Effector memory CD8-positive, alpha-beta T cell (primary cell): ENCODE results near the gene MMP20.

Experiments used
- ATAC-seq: fragments of 150-1000 bp; cut with Tn5 transposase; replicated peaks from 2 replicates; pipeline ENCODE4 v1.10.0; 2021; ENCODE audit warnings: mild to moderate bottlenecking, moderate library complexity
- DNase-seq, 3 experiments: peaks; one replicate each; pipeline ENCODE4 v3.0.0; 2021
- H3K27ac Mint-ChIP-seq, 2 donors: one replicate each; pipeline ENCODE4 v1.8.0; 2022; ENCODE audit warnings: mild to moderate bottlenecking in 2 of 2, mixed read lengths in 2 of 2, moderate library complexity in 2 of 2
- H3K27me3 Mint-ChIP-seq, 2 donors: one replicate each; pipeline ENCODE4 v1.8.0; 2022; ENCODE audit warnings: mixed read lengths in 2 of 2
- H3K36me3 Mint-ChIP-seq: one replicate; pipeline ENCODE4 v1.8.0; 2022; ENCODE audit warnings: mild to moderate bottlenecking, moderate library complexity, mixed read lengths; ENCODE audit not compliant: insufficient read depth
- H3K4me1 Mint-ChIP-seq, 2 donors: one replicate each; pipeline ENCODE4 v1.8.0; 2022; ENCODE audit warnings: low read depth in 2 of 2, mixed read lengths in 2 of 2
- H3K4me3 Mint-ChIP-seq, 2 donors: one replicate each; pipeline ENCODE4 v1.8.0; 2022; ENCODE audit warnings: mild to moderate bottlenecking in 2 of 2, mixed read lengths in 2 of 2, moderate library complexity in 2 of 2
- H3K9me3 Mint-ChIP-seq, 2 donors: one replicate each; pipeline ENCODE4 v1.8.0; 2022; ENCODE audit warnings: mixed read lengths in 2 of 2

MMP20 gene

GRCh38 chr11:102577723-102578122 is 47.4 kb downstream of the MMP20 start:
- no peak overlapping the region for H3K4me3 Mint-ChIP-seq
- H3K27ac Mint-ChIP-seq: peak overlapping the region in 1 of 2 donors; percentile 18
- peaks cover 9 to 16% of the 10 kb centered on the region in 2 donors for H3K4me1 Mint-ChIP-seq
- no peaks in the 10 kb centered on the region for H3K27me3 Mint-ChIP-seq
- no peaks in the 10 kb centered on the region for H3K36me3 Mint-ChIP-seq
- ATAC-seq: no peak
- H3K9me3 Mint-ChIP-seq: no peaks in the 10 kb centered on the region
- DNase-seq: no peak

- ATAC-seq (peak; percentile 51), DNase-seq (no peak)
- peaks cover 0 to 2% of the 10 kb centered on the region in 2 donors for H3K9me3 Mint-ChIP-seq
- H3K27ac Mint-ChIP-seq: peak overlapping the region in 1 of 2 donors; percentile 18
- H3K4me1 Mint-ChIP-seq: peaks cover 9 to 16% of the 10 kb centered on the region in 2 donors
- H3K4me3 Mint-ChIP-seq: peak overlapping the region in 1 of 2 donors; percentile 13
- H3K27me3 Mint-ChIP-seq: peaks cover 2 to 4% of the 10 kb centered on the region in 2 donors
- H3K36me3 Mint-ChIP-seq: no peaks in the 10 kb centered on the region
Measured at GRCh38 chr11:102577182-102577581, 48.0 kb downstream of the MMP20 start.

GRCh38 chr11:102576350-102576749 is 48.8 kb downstream of the MMP20 start:
- Mint-ChIP-seq H3K27me3 (peaks cover 10 to 12% of the 10 kb centered on the region in 2 donors), H3K4me1 (peaks cover 9 to 16% of the 10 kb centered on the region in 2 donors), H3K4me3 (peak overlapping the region in 1 of 2 donors; percentile 21), H3K27ac (no peak overlapping the region), H3K9me3 (peaks cover 0 to 8% of the 10 kb centered on the region in 2 donors), H3K36me3 (no peaks in the 10 kb centered on the region)
- DNase-seq: no peak
- ATAC-seq: peak; percentile 35

GRCh38 chr11:102575012-102575411 is 50.1 kb downstream of the MMP20 start:
- Mint-ChIP-seq H3K4me1 (peaks cover 9 to 16% of the 10 kb centered on the region in 2 donors), H3K9me3 (peaks cover 0 to 8% of the 10 kb centered on the region in 2 donors), H3K27ac (no peak overlapping the region), H3K36me3 (no peaks in the 10 kb centered on the region), H3K4me3 (no peak overlapping the region), H3K27me3 (peaks cover 10 to 13% of the 10 kb centered on the region in 2 donors)
- no peak for DNase-seq
- no peak for ATAC-seq

- Mint-ChIP-seq H3K27me3 (peaks cover 10 to 13% of the 10 kb centered on the region in 2 donors), H3K9me3 (peaks cover 0 to 8% of the 10 kb centered on the region in 2 donors), H3K4me1 (peaks cover 9 to 16% of the 10 kb centered on the region in 2 donors), H3K4me3 (no peak overlapping the region), H3K27ac (no peak overlapping the region), H3K36me3 (no peaks in the 10 kb centered on the region)
- no peak for DNase-seq
- no peak for ATAC-seq
Measured at GRCh38 chr11:102573851-102574250, 51.3 kb downstream of the MMP20 start.

GRCh38 chr11:102572554-102573220 is 52.4 kb downstream of the MMP20 start:
- DNase-seq (no peak), ATAC-seq (no peak)
- peaks cover 9 to 15% of the 10 kb centered on the region in 2 donors for H3K4me1 Mint-ChIP-seq
- H3K36me3 Mint-ChIP-seq: no peaks in the 10 kb centered on the region
- no peak overlapping the region for H3K4me3 Mint-ChIP-seq
- peaks cover 10 to 13% of the 10 kb centered on the region in 2 donors for H3K27me3 Mint-ChIP-seq
- peaks cover 2 to 8% of the 10 kb centered on the region in 2 donors for H3K9me3 Mint-ChIP-seq
- no peak overlapping the region for H3K27ac Mint-ChIP-seq

- Mint-ChIP-seq H3K9me3 (peaks cover 3 to 8% of the 10 kb centered on the region in 2 donors), H3K4me3 (no peak overlapping the region), H3K27ac (no peak overlapping the region), H3K4me1 (peaks cover 0 to under 1% of the 10 kb centered on the region in 2 donors), H3K36me3 (no peaks in the 10 kb centered on the region), H3K27me3 (peaks cover 10 to 13% of the 10 kb centered on the region in 2 donors)
- DNase-seq (no peak), ATAC-seq (no peak)
Measured at GRCh38 chr11:102568851-102569250, 56.3 kb downstream of the MMP20 start.

GRCh38 chr11:102566112-102566511 is 59.0 kb downstream of the MMP20 start:
- H3K27me3 Mint-ChIP-seq: no peaks in the 10 kb centered on the region
- no peaks in the 10 kb centered on the region for H3K36me3 Mint-ChIP-seq
- peaks cover 0 to 3% of the 10 kb centered on the region in 2 donors for H3K9me3 Mint-ChIP-seq
- H3K4me3 Mint-ChIP-seq: no peak overlapping the region
- peaks cover 13 to 25% of the 10 kb centered on the region in 2 donors for H3K4me1 Mint-ChIP-seq
- DNase-seq: no peak
- no peak for ATAC-seq
- H3K27ac Mint-ChIP-seq: no peak overlapping the region

- H3K27me3 Mint-ChIP-seq: no peaks in the 10 kb centered on the region
- ATAC-seq (no peak), DNase-seq (no peak)
- peaks cover 0 to 3% of the 10 kb centered on the region in 2 donors for H3K9me3 Mint-ChIP-seq
- H3K4me3 Mint-ChIP-seq: no peak overlapping the region
- no peak overlapping the region for H3K27ac Mint-ChIP-seq
- peaks cover 5% of the 10 kb centered on the region for H3K36me3 Mint-ChIP-seq
- H3K4me1 Mint-ChIP-seq: peaks cover 25 to 40% of the 10 kb centered on the region in 2 donors
Measured at GRCh38 chr11:102564110-102564509, 61.0 kb downstream of the MMP20 start.

- Mint-ChIP-seq H3K27ac (peak overlapping the region; percentile 14 to 92), H3K9me3 (no peaks in the 10 kb centered on the region), H3K36me3 (peaks cover 5% of the 10 kb centered on the region), H3K27me3 (no peaks in the 10 kb centered on the region), H3K4me1 (peaks cover 27 to 43% of the 10 kb centered on the region in 2 donors), H3K4me3 (peak overlapping the region; percentile 0 to 80)
- no peak for DNase-seq
- ATAC-seq: no peak
Measured at GRCh38 chr11:102561636-102562035, 63.5 kb downstream of the MMP20 start.

GRCh38 chr11:102560555-102561011 is 64.5 kb downstream of the MMP20 start:
- peaks cover 27 to 43% of the 10 kb centered on the region in 2 donors for H3K4me1 Mint-ChIP-seq
- H3K4me3 Mint-ChIP-seq: peak overlapping the region; percentile 66 to 80
- H3K27me3 Mint-ChIP-seq: no peaks in the 10 kb centered on the region
- DNase-seq (no peak), ATAC-seq (peak; percentile 73)
- H3K9me3 Mint-ChIP-seq: no peaks in the 10 kb centered on the region
- peak overlapping the region; percentile 38 to 92 for H3K27ac Mint-ChIP-seq
- peaks cover 5% of the 10 kb centered on the region for H3K36me3 Mint-ChIP-seq

GRCh38 chr11:102559839-102560238 is 65.3 kb downstream of the MMP20 start:
- no peaks in the 10 kb centered on the region for H3K9me3 Mint-ChIP-seq
- peak overlapping the region in 1 of 2 donors; percentile 80 for H3K4me3 Mint-ChIP-seq
- DNase-seq: no peak
- peaks cover 27 to 43% of the 10 kb centered on the region in 2 donors for H3K4me1 Mint-ChIP-seq
- H3K27me3 Mint-ChIP-seq: no peaks in the 10 kb centered on the region
- ATAC-seq: peak; percentile 69
- peaks cover 5% of the 10 kb centered on the region for H3K36me3 Mint-ChIP-seq
- peak overlapping the region; percentile 36 to 92 for H3K27ac Mint-ChIP-seq

- Mint-ChIP-seq H3K27me3 (peaks cover 0 to 9% of the 10 kb centered on the region in 2 donors), H3K4me3 (no peak overlapping the region), H3K4me1 (peaks cover 8 to 10% of the 10 kb centered on the region in 2 donors), H3K9me3 (no peaks in the 10 kb centered on the region), H3K36me3 (no peaks in the 10 kb centered on the region), H3K27ac (no peak overlapping the region)
- DNase-seq (no peak), ATAC-seq (no peak)
Measured at GRCh38 chr11:102555091-102555490, 70.0 kb downstream of the MMP20 start.

GRCh38 chr11:102553835-102554282 is 71.3 kb downstream of the MMP20 start:
- Mint-ChIP-seq H3K36me3 (no peaks in the 10 kb centered on the region), H3K27me3 (peaks cover 0 to 9% of the 10 kb centered on the region in 2 donors), H3K4me3 (no peak overlapping the region), H3K4me1 (no peaks in the 10 kb centered on the region), H3K9me3 (no peaks in the 10 kb centered on the region), H3K27ac (no peak overlapping the region)
- no peak for DNase-seq
- no peak for ATAC-seq
